Pancreas (tissue), 10 donors: Measurements from ENCODE around the gene C1RL. TPM values are rescaled to one million over a fixed set of nuclear protein-coding genes. Genes with fewer than 3 reads are reported as not detected.

Source experiments
- ATAC-seq, 4 donors: fragments of 200-7000 bp; cut with Tn5 transposase; one replicate each; pipeline versions ENCODE4 v1.8.0 to v1.9.1; 2020; ENCODE audit warnings: mild to moderate bottlenecking in 4 of 4, moderate library complexity in 4 of 4
- DNase-seq, 6 donors: peaks; one replicate each; pipeline ENCODE4 v3.0.0-alpha.2; 2020
- FAIRE-seq: peaks from 2 replicates; lab custom pipeline; 2012; peaks lifted over from hg19 to GRCh38; lab: Jason Lieb, UNC
- H3K27ac ChIP-seq, 4 donors: fragments of 200-600 bp; sonication (generic); 1 replicate in 3 of 4; 2 replicates in 1 of 4; pipeline versions ENCODE4 v1.5.0 to v1.8.0; 2020
- H3K27me3 ChIP-seq, 4 donors: fragments of 200-600 bp; one replicate each; pipeline ENCODE4 v1.8.0; 2021
- H3K36me3 ChIP-seq, 3 donors: fragments of 200-600 bp; sonication (generic) in 1 of 3; one replicate each; pipeline versions ENCODE4 v1.5.0 to v1.8.0; 2020 to 2021
- H3K4me1 ChIP-seq, 3 donors: fragments of 200-600 bp; one replicate each; pipeline ENCODE4 v1.8.0; 2021
- H3K4me3 ChIP-seq, 4 donors: fragments of 200-600 bp; sonication (generic) in 2 of 4; one replicate each; pipeline versions ENCODE4 v1.5.0 to v1.8.0; 2020 to 2021
- H3K9me3 ChIP-seq, 4 donors: fragments of 200-600 bp; one replicate each; pipeline ENCODE4 v1.8.0; 2021
- WGBS, 2 donors: extraction: QIAGEN DNeasy Blood & Tissue Kit; methylation state at CpG; one replicate each; pipeline ENCODE4 v1.1.7; 2013; 5-methylcytosine and 5-hydroxymethylcytosine counted together
- intact Hi-C, 3 donors: fragments of 100-400 bp; cut with DNase I; formaldehyde crosslinking; loops; one replicate each; pipeline versions ENCODE4 v1.11.1 to v1.14.2; 2022
- polyA plus RNA-seq, 2 donors: library from polyadenylated mRNA; stranded (reverse); fragments of 200-250 nt; gene quantifications; one replicate each; pipeline ENCODE4 v1.2.3, GENCODE V29; 2013
- total RNA-seq, 6 donors: library from RNA; stranded (reverse); fragmentation: NEBNext Ultra II Directional in 4 of 6; extraction: Animal tissue kit (Norgen Biotek cat#: 25700) in 4 of 6; gene quantifications; one replicate each; pipeline versions ENCODE4 v1.2.1 to v1.2.4, GENCODE V29; 2021 to 2023
- TF ChIP-seq, protein P1 (sequence below), 4 donors: fragments of 200-600 bp; sonication (generic) in 3 of 4; IDR thresholded peaks; one replicate each; pipeline versions ENCODE4 v1.5.0 to v1.8.0; 2021; ENCODE audit warnings: antibody characterized with exemption in 4 of 4
- donor health status: healthy with polysubstance abuse.
- donor health status: DM: no; HTN: no; CAD: no; lungs with moderate emphysema.
- donor health status: DM: no; HTN: no; CAD: no.
- donor health status: control.
- donor health status: control.
- donor health status: Bipolar disorder and iron deficiency.
- donor health status: DM: yes; HTN: yes; CAD: no.
- donor health status: DM: no; HTN: no; CAD: no.
- donor health status: DM: no; HTN: no; CAD: no.
- donor health status: DM: yes; HTN: yes; CAD: no.

Gene C1RL
- total and polyA plus RNA-seq, 8 donors = 36.5 to 60.5 (median 44.7) TPM

DNA sequence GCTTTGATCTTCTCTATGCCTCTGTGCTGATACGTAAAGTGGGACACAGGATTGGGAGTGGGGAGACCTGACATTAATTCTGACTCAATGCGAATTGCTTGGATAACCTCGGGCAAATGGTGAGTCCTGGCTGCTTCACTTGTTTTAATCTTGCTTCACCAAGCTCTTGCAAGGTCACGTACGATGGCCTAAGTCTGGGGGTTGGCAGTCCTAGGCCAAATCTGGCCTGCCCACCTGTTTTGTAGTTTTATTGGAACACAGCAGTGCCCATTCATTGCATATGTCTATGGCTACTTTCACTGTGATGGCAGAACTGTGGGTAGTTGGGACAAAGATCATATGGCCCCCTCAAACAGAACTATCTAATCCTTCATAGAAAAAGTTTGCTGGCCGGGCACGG, 34.5 kb upstream of the C1RL start:
- H3K9me3 ChIP-seq = no peaks in the 10 kb centered on the region
- H3K4me3 ChIP-seq = no peak overlapping the region
- TF ChIP-seq, protein P1, sequence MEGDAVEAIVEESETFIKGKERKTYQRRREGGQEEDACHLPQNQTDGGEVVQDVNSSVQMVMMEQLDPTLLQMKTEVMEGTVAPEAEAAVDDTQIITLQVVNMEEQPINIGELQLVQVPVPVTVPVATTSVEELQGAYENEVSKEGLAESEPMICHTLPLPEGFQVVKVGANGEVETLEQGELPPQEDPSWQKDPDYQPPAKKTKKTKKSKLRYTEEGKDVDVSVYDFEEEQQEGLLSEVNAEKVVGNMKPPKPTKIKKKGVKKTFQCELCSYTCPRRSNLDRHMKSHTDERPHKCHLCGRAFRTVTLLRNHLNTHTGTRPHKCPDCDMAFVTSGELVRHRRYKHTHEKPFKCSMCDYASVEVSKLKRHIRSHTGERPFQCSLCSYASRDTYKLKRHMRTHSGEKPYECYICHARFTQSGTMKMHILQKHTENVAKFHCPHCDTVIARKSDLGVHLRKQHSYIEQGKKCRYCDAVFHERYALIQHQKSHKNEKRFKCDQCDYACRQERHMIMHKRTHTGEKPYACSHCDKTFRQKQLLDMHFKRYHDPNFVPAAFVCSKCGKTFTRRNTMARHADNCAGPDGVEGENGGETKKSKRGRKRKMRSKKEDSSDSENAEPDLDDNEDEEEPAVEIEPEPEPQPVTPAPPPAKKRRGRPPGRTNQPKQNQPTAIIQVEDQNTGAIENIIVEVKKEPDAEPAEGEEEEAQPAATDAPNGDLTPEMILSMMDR (IDR thresholded peaks at IDR 0.05) = no peak
- ATAC-seq = no peak
- 80 to 88% methylated on average over 7 of the region's 7 CpGs for WGBS, 2 donors
- DNase-seq = no peak
- H3K36me3 ChIP-seq = peaks cover 0 to 3% (median 0%) of the 10 kb centered on the region in 3 donors
- FAIRE-seq = no peak
- H3K27me3 ChIP-seq = no peaks in the 10 kb centered on the region
- intact Hi-C loops = no loop called here
- no peak overlapping the region for H3K27ac ChIP-seq
- H3K4me1 ChIP-seq = no peaks in the 10 kb centered on the region

DNA sequence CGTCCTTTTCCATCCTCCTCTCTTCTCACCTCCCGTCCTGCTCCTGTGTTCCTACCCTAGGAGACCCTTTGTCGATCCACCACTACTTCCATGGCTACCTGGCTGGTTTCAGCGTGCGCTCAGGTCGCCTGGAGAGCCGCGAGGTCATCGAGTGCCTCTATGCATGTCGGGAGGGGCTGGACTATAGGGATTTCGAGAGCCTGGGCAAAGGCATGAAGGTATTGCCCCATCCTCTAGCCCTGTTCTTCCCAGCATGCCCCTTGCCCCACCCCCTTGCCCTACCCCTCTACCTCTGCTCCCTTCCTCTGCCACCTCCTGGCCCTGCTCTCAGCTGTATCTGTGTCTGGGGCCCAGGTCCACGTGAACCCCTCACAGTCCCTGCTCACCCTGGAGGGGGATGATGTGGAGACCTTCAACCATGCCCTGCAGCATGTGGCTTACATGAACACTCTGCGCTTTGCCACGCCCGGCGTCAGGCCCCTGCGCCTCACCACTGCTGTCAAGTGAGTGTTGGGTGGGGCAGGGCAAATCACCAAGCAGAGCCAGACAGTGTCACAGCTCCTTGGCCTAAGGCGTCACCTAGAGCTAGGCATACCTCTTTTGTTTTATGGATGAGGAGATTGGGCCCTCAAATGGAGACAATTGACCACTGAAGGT, 33.9 kb upstream of the C1RL start:
- ATAC-seq = no peak
- TF ChIP-seq, protein P1 (IDR thresholded peaks at IDR 0.05) = no peak
- intact Hi-C loops = no loop called here
- no peaks in the 10 kb centered on the region for H3K4me1 ChIP-seq
- H3K27ac ChIP-seq = no peak overlapping the region
- H3K4me3 ChIP-seq = no peak overlapping the region
- H3K9me3 ChIP-seq = no peaks in the 10 kb centered on the region
- no peaks in the 10 kb centered on the region for H3K27me3 ChIP-seq
- DNase-seq = peak in 1 of 6 donors; percentile 33
- WGBS, 2 donors = 91 to 92% methylated on average over 18 of the region's 18 CpGs
- no peak for FAIRE-seq
- peaks cover 0 to 3% (median 0%) of the 10 kb centered on the region in 3 donors for H3K36me3 ChIP-seq

DNA sequence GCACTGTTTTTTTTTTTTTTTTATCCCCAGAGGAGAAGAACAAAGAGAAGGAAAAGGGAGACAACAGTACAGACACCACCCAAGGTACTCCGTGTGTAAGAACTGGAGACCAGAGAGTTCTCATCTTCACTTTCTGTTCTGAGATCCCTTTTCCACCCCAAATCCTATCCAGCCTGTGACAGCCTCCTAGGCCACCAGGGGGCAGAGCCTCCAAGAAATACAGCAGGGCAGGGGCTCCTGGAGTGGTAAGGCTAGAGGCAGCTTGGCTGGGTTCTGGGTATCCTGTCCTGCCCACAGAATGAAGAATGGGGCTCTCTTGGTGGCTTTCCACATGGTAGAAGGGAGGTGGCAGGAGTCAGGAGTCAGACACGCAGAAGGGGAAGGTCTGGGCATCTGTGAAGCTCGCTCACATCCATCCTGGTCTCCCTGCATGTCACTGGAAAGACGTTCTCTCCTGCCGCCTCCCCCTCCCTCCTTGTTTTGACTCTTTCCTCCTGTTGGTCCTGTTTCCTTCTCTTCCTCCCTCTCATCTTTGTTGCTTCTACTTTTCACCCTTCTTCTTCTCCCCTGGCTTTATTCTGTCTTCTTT, 33.1 kb upstream of the C1RL start:
- H3K4me1 ChIP-seq = no peaks in the 10 kb centered on the region
- H3K9me3 ChIP-seq = no peaks in the 10 kb centered on the region
- intact Hi-C loops = no loop called here
- TF ChIP-seq, protein P1 (IDR thresholded peaks at IDR 0.05) = peak; percentile 7 to 67 (median 51)
- DNase-seq (peak in 1 of 6 donors; percentile 43), ATAC-seq (peak in 3 of 4 donors; percentile 78 to 84 (median 80)), FAIRE-seq (no peak)
- no peaks in the 10 kb centered on the region for H3K27me3 ChIP-seq
- H3K27ac ChIP-seq = no peak overlapping the region
- H3K36me3 ChIP-seq = peaks cover 0 to 3% (median 0%) of the 10 kb centered on the region in 3 donors
- WGBS, 2 donors = 65 to 68% methylated on average over 5 of the region's 5 CpGs
- H3K4me3 ChIP-seq = no peak overlapping the region

DNA sequence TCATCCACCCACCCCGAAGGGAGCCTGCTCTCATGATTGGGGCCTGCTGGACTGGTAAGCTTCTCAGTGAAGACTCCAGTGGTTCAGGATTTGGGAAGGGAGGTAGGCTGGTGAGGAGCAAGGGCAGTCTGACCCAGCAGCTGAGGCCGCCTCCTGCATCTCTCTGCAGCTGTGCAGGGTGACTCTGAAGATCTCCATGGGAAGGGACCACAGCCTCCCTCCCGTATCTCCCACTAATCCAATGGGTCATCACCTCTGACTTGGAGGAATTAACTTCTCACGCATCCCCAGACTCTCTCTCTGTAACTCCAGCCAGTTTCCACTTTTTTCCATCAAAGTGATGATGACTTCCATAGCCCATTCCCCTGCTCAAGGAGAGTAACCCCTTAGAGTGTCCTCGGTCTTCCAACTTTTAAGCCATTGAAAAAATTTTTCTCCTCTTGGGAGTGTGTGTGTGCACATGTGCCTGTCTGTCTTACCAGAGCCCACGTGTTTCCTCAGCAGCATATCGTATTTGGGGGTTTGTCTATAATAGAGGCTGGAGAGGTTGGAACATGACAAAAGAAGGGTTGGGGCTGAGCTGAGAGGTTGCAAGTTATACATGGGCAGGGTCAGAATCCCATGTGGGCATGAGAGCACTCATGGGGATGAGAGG, 32.5 kb upstream of the C1RL start:
- Histone ChIP-seq H3K9me3 (no peaks in the 10 kb centered on the region), H3K4me3 (no peak overlapping the region), H3K27ac (no peak overlapping the region), H3K36me3 (peaks cover 0 to 10% (median 0%) of the 10 kb centered on the region in 3 donors), H3K4me1 (no peaks in the 10 kb centered on the region), H3K27me3 (no peaks in the 10 kb centered on the region)
- intact Hi-C loops = no loop called here
- FAIRE-seq (no peak), ATAC-seq (no peak), DNase-seq (no peak)
- TF ChIP-seq, protein P1 (IDR thresholded peaks at IDR 0.05) = no peak
- 79% methylated on average over 7 of the region's 7 CpGs for WGBS, 2 donors
